GM21723 (cell line): ENCODE data around the gene VEZT.
"Not testable (repeated sequence)": the region's sequence is repeated elsewhere in the genome, so short reads cannot be mapped to it uniquely, and the experiment has no call there.

Source experiments
- ATAC-seq: cut with Tn5 transposase; IDR thresholded peaks from one replicate; pipeline ENCODE4 v1.9.1; 2021; ENCODE audit warnings: mild to moderate bottlenecking, moderate library complexity; ENCODE audit not compliant: unreplicated experiment

The VEZT gene

DNA sequence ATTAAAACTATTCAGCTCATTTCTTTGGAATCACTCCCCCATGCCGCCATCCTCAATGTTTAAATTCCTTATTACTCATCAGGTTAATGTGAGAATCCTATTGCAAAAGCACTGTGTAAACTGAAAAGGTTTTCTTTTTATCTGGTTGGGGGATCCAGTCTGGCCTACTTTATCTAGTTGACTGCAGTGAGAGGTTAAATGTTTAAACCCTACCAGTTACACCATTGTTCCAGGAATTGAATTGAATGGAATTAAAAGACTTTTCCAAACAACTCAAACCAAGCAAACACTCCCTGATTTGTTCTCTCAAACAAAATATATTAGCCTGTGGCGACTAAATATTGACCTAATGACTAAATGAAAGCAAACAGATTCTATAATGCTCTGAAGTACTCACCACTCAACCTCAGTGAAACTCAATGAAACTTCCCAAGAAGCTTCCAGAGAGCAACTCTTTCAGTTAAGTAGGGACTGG lies 100.5 kb downstream of the VEZT start:
- no peak for ATAC-seq

DNA sequence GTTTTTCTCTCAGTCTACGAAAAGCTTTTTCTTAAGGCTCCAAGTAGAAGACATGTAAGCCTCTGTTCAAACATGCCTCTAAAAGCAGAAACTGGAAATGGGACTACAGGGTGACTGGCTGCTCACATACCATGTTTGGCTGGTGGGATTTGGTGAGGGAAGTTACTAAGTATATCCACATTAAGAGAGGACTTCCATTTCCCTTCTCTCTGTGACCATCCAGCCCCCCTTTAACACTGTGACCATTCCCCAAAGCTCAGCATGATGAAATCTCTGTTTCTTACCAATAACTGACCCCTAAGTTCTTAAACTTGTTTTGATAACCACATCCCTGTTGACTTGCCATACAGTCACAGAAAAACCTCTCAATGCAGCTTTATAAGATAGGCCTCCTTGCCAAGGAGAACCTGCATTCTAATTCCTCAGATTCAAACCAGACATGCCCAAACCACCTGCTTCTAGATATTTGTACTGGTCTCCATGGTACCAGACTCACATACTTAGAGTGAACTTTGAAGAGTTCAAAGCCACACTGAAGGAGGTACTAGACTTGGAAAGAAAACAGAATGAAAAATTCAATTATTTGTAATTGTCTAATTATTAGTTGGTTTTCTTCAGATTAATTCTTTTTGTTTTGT lies 102.2 kb downstream of the VEZT start:
- ATAC-seq: no peak

DNA sequence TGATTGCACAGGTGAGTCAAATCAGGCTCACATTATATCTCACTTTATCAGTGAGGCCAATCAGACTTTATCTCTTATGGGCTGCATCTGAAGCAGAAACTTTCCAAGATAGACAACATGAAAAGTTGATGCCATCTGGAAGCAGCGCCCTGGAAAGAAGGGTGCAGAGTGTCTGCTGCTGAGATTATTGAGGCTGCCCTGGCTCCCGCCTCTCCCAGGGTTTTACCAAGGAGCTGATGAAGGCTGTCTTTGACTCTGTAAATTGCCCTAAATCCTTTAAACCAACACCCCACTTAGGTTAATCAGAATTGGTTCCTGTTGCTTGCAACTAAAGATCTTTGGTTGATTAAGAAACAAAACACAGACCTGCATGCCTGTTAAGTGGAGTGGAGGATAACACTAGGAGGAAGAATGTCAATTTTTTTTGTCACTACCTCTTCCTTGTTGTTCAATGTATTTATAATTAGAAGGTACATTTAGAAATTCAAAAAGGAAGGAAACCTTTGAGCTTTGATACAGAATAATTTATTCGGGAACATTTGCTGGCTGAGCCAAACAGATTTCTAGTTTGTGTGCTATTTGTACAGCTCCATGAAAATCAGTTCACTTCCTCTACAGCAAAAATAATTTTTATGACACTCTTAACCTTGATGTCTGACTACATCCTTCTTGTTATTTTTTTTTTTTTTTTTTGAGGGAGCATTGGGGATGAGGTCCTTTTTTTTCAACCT lies 104.1 kb downstream of the VEZT start:
- no peak for ATAC-seq

GRCh38 chr12:95322326-95322725 lies 104.7 kb downstream of the VEZT start:
- no peak for ATAC-seq

DNA sequence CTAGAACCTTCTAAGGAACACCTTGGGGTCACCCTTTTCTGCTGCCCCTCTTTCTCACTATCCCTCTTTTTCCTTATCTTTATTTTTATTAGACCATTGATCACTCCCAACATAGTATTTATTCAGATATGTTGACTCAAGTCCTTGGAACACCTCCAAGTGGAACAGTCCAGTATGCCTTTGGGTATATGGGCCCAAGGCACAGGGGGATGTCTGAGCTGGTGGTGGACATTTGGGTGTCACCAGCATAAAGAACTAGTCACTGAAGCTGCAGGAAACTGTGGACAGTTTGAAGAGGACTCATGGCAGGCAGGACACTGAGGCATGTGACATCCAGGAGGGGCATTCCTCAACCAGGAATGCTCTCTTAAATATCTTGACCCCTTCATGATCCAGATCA lies 105.6 kb downstream of the VEZT start:
- ATAC-seq: no peak

DNA sequence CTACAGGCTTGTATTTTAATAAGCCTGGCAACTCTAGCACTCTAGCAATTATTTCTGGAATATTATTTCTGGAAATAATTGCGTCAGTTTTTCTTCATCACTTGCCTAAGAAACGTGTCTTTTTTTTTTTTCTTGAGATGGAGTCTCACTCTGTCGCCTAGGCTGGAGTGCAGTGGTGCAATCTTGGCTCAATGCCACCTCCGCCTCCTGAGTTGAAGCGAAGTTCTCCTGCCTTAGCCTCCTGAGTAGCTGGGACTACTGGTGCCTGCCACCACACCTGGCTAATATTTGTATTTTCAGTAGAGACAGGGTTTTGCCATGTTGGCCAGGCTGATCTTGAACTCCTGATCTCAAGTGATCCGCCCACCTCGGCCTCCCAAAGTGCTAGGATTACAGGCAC lies 106.6 kb downstream of the VEZT start:
- not testable (repeated sequence) for ATAC-seq

DNA sequence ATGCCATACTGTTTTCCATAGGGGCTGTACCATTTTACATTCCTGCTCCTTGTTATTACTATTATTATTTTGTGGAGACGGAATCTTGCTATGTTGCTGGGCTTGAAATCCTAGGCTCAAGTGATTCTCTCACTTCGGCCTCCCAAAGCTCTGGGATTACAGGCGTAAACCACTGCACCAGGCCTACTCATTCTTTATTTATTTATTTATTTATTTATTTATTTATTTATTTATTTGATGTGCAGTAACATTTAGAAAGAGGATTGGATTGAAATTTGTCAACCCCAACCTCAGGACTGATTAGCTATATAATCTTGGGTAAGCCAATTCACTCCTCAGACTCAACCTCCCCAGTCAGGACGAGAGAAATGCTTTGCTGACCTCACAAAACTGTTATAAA lies 107.9 kb downstream of the VEZT start:
- no peak for ATAC-seq

- no peak for ATAC-seq
These were observed 108.8 kb downstream of the VEZT start for GRCh38 chr12:95326445-95326844.

GRCh38 chr12:95326855-95327254 lies 109.2 kb downstream of the VEZT start:
- no peak for ATAC-seq

DNA sequence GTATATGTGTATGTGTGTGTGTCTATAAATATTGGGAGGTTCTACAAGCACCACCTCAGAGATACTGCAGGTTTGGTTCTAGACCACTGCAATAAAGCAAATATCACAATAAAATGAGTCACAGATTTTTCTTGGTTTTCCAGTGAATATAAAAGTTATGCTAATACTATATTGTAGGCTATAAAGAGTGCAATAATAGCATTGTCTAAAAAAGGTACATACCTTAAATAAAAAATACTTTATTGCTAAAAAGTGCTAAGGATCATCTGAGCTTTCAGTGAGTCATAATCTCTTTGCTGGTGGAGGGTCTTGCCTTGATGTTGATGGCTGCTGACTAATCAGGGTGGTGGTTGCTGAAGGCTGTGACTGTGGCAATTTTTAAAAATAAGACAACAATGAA lies 111.1 kb downstream of the VEZT start:
- ATAC-seq: no peak

DNA sequence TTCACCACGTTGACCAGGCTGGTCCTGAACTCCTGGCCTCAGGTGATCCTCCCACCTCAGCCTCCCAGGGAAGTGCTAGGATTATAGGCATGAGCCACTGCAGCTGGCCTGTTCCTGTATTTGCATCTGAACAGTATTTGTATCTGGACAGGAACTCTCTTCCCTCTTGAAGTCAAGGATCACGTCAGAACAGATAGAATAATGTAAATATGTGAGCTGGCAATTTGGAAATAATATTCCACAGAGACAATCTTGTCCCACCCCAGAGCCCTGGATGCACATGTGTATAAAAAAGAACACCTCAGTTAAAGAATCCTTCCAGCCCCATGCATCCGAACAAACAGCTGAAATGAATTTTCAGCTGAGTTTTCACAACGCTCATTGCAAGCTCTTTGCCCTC lies 118.3 kb downstream of the VEZT start:
- ATAC-seq: no peak

DNA sequence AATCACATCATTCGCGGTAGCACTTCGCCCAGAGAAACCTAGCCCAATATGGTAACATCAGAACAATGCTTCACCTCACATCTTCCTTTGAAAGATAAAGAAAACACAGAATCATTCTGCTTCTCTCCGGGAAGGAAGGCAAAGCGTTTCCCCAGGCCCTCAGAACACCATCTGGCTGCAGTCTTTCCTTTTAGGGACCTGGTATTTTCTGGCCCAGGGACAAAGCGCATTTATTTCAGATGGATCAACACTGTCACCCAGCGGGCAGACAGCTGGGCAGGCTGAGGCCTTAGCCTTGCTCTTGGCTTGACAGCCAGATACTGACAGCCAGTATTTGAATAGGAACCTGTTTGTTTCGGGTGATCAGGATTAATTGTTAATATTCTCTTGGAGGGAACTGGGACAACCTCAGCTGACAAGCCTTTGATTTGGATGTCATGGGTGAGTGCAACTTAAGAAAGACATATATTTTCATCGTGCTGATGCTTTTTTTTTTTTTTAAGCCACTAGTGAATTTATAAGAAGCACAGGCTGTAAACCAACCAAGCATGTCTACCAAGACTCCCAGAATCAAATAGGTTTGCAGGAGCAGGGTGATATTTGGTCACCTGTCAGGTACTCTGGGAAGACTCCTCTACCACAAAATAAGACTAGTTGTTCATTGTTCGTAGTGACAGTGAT lies 118.9 kb downstream of the VEZT start:
- no peak for ATAC-seq

GRCh38 chr12:95337146-95337545 lies 119.5 kb downstream of the VEZT start:
- no peak for ATAC-seq

DNA sequence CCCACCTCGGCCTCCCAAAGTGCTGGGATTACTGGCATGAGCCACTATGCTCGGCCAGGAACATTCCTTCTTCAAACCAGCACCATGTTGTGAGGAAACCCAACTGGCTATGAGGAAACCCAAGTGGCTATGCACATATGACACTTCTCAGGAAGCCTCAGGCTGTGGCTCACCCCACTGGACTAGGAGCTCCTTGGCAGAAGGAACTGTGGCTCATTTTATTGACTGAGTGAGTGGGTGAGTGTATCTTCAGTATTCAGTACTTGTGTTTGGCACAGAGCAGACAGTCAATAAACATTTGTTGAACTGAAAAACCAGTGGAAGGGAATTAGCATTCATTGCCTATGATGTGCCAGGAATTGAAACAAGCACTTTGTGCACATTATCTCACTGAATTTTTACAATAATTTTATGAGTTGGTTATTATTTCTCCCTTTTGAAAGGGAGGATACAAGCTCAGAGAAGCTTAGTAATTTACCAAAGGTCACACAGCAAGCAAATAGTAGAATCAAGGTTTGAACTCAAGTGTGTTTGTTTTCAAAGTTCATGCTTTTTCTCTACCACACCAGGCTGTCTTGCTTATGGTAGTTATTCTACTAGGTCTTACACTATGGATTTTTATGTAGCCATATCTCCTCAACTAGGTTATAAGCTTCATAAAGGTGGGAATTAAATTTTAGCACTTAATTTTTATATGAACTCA lies 121.6 kb downstream of the VEZT start:
- no peak for ATAC-seq

GRCh38 chr12:95342008-95342407 lies 124.4 kb downstream of the VEZT start:
- ATAC-seq: no peak

DNA sequence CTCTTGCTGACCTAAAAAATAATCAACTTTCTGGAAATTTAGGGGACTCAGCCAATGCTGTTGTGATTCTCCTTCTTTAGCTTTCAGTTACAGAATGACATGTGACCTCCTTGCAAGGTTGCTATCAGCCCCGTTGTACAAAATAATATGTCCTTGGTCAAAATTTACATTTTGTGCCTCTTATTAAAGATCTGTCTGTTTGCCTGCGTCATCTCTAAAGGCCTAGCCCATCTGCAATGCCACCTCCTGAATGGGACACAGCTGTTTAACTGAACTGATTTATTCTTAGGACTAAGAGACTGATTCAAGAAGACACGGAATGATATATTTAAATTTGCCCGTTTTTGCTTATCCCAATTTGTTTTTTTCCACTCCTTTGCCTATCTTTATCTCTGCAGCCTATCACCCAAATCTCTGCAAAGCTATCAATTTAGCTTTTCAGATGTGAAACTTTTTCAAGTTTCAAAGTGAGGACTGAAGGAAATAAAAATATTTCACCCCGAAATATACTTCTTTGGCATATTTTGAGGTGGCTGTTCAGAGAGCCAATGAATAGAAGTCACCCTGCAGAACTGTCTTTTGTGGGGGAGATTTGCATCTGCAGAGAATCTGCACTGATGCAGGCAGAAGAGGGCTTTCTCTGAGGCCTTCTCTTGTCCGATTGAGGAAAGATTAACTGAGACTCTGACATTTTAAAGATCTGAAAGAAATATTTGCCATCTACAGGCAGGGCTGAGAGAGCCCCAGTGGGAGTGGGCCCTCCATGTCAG lies 126.0 kb downstream of the VEZT start:
- ATAC-seq: no peak

DNA sequence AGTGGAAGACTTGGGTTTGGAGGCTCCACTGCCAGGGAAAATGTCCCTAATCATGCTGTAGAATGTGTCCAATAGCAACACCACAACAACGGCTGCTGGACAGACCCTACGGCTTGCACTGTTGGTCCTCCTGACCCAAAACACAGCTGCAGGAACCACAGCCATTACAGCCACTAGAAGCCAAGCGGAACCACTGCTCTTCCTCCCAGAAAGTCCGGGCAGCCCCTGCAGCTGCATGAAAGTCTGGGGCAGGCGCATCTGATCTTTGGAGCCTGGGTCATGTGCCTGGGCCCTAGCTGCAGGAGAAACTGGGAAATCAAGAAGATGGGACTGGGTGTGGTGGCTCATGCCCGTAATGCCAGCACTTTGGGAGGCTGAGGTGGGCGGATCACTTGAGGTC lies 131.7 kb downstream of the VEZT start:
- ATAC-seq: no peak

DNA sequence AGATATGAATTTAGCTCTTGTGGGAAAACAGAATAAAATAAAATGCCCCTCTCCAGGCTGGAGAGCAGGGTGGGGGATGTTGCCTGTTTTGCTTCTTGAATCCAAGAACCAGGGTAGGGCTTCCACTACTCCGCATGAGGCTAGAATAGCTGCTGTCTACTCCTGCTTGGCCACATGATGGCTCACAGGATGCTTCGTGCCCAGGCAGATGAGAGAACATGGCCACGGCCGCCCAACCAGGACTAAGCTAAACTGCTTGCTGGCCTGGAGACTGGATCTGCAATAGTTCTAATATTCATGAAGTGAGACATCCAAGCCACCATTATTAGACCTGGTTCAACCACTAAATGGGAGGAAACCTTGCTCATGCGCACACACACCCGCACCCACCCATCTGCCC lies 134.1 kb downstream of the VEZT start:
- no peak for ATAC-seq
